IPS-NIHi7 (cell line): ENCODE data around the gene C1orf21.

Source experiments
- DNase-seq: peaks from one replicate; pipeline ENCODE4 v3.0.0; 2012; ENCODE audit warnings: mixed read lengths; ENCODE audit errors: extremely low spot score

Gene C1orf21

DNA sequence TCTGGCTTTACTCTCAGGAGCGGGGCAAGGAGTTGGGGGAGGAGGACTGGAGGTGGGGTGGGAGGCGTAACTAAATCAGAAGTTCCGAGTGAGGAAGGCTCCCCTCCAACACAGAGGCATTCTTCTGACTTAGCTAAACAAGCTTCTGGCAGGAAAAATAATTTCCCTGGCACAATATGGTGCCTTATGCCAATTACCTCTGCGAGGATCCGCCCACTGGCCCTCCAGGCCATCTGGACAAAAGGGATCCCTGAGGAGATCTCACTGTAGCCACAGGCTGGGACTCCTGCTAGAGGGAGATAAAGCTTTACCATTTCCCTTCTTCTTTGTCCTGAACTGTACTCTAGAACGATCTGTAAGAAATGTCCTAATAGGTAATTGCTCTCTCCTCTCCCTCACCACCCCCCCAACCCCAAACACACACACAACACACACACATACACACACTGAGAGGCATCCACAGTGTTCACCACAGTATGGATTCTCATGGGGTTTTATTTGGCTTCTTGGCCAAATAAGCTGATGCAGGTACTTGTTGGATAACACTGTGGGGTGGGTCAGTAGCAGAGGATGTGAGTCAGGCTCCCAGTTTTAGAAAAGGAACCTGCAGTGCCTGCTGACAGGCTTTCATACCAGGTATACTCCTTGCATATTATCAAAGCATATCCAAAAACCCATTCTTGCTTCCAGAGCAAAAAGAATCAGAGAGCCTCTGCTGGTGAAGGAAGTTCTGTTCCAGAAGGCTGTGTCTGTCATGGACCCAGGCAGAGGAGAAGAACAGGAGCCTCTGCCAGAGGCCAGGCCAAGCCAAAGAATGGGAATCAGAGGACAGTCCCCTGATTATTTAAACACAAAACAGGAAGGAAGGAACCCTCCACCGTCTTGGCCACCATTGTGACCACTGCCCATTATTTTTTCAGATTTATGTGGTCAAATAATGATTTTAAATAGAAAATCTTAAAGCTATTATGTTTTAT is 169.1 kb downstream of the C1orf21 start:
- no peak for DNase-seq

GRCh38 chr1:184556665-184557064 is 169.8 kb downstream of the C1orf21 start:
- no peak for DNase-seq

DNA sequence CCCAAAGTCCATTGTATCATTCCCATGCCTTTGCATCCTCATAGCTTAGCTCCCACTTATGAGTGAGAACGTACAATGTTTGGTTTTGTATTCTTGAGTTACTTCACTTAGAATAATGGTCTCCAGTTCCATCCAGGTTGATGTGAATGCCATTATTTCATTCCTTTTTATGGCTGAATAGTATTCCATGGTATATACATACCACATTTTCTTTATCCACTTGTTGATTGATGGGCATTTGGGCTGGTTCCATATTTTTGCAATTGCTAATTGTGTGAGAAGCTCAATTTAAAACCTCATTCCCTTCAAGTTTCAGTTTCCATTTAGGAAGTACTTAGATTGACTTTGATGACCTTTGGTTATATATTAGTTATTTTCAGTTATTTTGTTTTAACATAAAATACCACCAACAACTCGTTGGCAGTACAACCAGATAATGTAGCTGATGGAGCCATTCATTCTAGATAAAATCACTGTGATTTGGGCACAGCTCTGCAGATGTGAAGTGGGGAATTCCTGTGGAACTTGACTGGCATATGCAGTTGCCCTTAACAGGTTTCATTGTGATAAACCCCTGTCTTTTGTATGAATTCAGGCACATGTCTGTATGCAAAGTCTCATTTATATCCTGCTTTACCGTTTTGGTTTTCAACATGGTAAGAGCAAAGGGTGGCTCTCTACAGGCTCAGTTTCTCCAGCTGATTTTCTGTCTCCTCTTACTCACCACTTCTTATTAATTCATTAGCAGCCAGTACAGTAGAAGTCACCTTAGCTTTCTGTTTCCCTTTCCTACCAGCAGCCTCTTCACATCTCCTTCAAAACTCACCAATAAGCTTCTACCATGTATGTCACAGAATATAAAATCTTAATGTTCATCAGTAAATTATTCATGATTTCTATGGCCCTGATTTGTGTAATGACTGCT is 170.9 kb downstream of the C1orf21 start:
- DNase-seq = no peak

GRCh38 chr1:184558691-184559090 is 171.9 kb downstream of the C1orf21 start:
- no peak for DNase-seq

GRCh38 chr1:184559117-184559713 is 172.4 kb downstream of the C1orf21 start:
- no peak for DNase-seq

DNA sequence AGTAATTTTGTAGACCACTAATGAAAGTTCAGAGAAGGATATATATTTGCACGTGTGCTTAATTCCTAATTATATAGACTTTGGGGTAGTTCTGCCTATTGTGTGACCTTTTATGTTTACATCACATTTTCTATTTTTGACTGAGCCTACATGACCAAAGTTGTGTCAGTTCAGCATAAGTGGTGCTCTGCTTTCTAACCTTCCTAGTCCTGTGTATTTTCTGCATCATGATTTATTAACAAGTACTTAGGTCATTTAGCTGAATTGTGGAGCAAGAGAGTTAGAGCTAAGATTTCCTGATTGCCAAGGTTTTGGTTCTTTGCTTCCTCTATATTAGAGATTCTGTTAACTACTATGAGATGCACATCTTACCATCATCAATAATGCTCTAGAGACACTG is 176.0 kb downstream of the C1orf21 start:
- no peak for DNase-seq

DNA sequence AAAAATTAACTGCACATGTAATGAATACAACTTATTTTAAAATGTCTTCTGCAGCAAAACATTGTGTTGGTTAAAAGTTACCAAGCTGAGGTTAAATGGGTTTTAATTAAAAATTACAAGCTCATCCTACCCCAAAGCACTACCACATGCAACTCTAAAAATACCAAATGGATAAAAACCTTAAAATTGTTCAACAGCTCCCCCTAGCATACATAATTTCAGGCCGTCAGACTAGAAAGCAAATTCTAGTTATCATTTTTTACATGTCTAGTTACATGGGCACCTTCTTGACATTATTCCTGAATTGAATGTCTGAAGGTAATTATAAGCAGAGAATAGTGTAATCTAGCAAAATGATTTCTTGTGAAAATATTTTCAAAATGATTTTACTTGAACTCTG is 176.5 kb downstream of the C1orf21 start:
- DNase-seq = no peak

GRCh38 chr1:184567009-184567408 is 180.2 kb downstream of the C1orf21 start:
- no peak for DNase-seq

GRCh38 chr1:184567637-184568036 is 180.8 kb downstream of the C1orf21 start:
- no peak for DNase-seq

- DNase-seq = no peak
Measured at GRCh38 chr1:184568148-184568547, 181.3 kb downstream of the C1orf21 start.

- no peak for DNase-seq
Measured at GRCh38 chr1:184569106-184569505, 182.3 kb downstream of the C1orf21 start.

DNA sequence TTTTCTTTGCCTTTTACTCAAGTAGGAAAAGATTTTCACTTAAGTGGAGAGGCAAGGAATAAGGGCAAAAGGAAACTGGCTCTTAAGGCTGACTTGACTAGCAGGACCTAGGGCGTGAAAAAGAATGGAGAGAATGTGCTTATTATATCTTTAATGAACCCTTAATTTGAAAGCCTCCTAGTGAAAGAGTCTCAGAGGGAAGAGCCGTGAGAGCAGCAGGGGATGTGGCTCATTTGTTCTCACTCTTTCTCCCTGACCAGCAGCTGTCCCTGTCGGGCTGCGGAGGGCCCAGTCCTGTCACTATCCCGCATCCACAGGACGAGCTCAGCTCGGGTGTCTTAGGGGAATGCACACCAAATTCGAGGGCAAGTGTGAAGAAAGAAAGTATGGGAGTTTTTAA is 187.8 kb downstream of the C1orf21 start:
- peak; percentile 43 for DNase-seq

GRCh38 chr1:184576822-184577221 is 190.0 kb downstream of the C1orf21 start:
- DNase-seq = no peak

GRCh38 chr1:184577319-184577718 is 190.5 kb downstream of the C1orf21 start:
- DNase-seq = no peak

- DNase-seq = no peak
Measured at GRCh38 chr1:184582411-184582810, 195.6 kb downstream of the C1orf21 start.

DNA sequence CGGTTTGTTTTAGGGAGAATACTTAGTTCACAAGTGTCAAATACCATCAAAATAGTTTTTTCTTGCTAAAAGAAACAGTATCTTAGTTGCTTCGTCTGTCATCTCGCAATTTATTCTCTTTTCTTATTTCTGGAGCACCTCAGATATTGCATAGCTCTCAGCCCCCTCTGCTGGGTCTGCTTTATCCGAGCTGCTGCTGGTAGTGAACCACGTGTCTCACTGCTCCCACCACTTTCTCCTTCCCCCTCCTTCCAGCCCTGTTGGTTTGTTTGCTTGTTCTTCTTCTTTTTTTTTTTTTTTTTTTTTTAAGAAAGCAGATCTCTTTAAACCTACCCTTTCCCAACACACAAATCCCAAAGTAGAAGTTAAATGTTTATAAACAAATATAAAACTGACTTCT is 197.0 kb downstream of the C1orf21 start:
- DNase-seq = no peak

GRCh38 chr1:184588701-184589100 is 201.9 kb downstream of the C1orf21 start:
- no peak for DNase-seq

- DNase-seq = no peak
Measured at GRCh38 chr1:184590163-184590750, 203.4 kb downstream of the C1orf21 start.

- DNase-seq = no peak
Measured at GRCh38 chr1:184593597-184593996, 206.8 kb downstream of the C1orf21 start.

GRCh38 chr1:184595596-184595995 is 208.8 kb downstream of the C1orf21 start:
- DNase-seq = no peak

DNA sequence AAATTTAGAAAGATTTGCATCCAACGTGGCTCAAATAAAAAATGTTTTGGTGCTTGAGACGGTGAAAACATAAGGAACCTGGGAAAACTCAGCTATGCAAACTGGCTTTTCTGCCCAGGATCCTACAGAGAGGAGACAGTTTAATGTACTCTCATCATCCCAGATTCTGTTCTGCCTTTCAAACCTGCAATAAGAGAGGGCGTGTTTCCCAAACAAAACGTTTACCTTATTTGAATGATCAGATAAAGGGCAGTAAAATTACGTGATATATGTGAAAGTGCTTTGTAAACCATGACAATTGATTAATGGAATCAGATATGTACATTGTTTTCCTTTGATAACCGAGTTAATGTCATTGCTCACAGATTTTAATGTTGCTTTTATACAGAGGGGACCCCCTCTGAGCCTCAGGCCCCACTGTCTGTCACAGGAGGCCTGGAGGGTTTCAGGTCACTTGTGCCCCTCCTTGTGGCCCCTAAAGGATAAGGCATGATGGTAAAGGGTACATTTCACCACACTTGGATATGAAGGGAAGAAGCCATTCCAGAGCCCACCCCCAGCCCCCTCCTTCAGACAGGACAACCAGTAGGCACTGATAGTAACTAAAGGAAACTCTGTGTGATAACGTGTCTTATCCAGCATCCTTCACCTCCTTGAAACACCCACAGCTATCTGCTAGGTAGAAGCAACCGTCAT is 210.3 kb downstream of the C1orf21 start:
- peak; percentile 30 for DNase-seq
